H1 (cell line): ENCODE data around the gene KRT10. TPM values are rescaled to one million over a fixed set of nuclear protein-coding genes. Genes with fewer than 3 reads are reported as not detected.

ENCODE experiments used
- HDAC2 ChIP-seq, 2 experiments: fragments of 300-600 bp in 1 of 2; sonication (generic) in 1 of 2; IDR thresholded peaks; 2 replicates each; pipeline ENCODE4 v1.6.1; 2011 to 2012; ENCODE audit warnings: low read depth in 2 of 2, low read length in 2 of 2, mild to moderate bottlenecking in 2 of 2, moderate library complexity in 2 of 2, borderline replicate concordance in 1 of 2, inconsistent platforms in 1 of 2
- SAP30 ChIP-seq: fragments of 300-600 bp; sonication (generic); IDR thresholded peaks from 2 replicates; pipeline ENCODE4 v1.7.1; 2012; ENCODE audit warnings: low read length, moderate library complexity, mild to moderate bottlenecking, inconsistent platforms; ENCODE audit not compliant: insufficient read depth, insufficient replicate concordance
- polyA plus RNA-seq, 7 experiments: library from polyadenylated mRNA; depleted of rRNA in 3 of 7; stranded (reverse) in 5 of 7; unstranded in 2 of 7; fragments of >200 nt in 5 of 7; fragments of 200-250 nt in 2 of 7; gene quantifications; 1 replicate in 5 of 7; 2 replicates in 1 of 7; 4 replicates in 1 of 7; pipeline versions ENCODE4 v1.2.1 to v1.2.3, GENCODE V29; 2011 to 2013; ENCODE audit warnings: missing spikeins in 2 of 7, mixed read lengths in 2 of 7
- total RNA-seq: library from RNA; stranded (reverse); fragmentation: NEBNext Ultra II Directional; extraction: Animal tissue kit (Norgen Biotek cat#: 25700); gene quantifications from 2 replicates; pipeline ENCODE4 v1.2.1, GENCODE V29; 2021

KRT10 gene
- total and polyA plus RNA-seq, 2 of the 8 experiments (the other 6 are each of a cell fraction or from before 2014, with no cell fraction given), result 3.5 to 39.4 TPM

GRCh38 chr17:40824015-40824832, 1.8 kb upstream of the KRT10 start (continued):
- TF ChIP-seq HDAC2 (IDR thresholded peaks at IDR 0.05; ENCODE audit: borderline replicate concordance in 1 of 2, low read depth in 2 of 2, low read length in 2 of 2), result no peak
- TF ChIP-seq SAP30, result no peak
